Nephron (organoid): ENCODE measurements around the gene HOXC6.

Experiments used
- H3K27ac Mint-ChIP-seq, 3 experiments: 2 replicates each; pipeline ENCODE4 v1.8.0; 2020; ENCODE audit warnings: mixed read lengths in 3 of 3, mild to moderate bottlenecking in 2 of 3, moderate library complexity in 1 of 3
- H3K27me3 Mint-ChIP-seq: 2 replicates; pipeline ENCODE4 v1.8.0; 2021; ENCODE audit warnings: low read depth, mild to moderate bottlenecking, moderate library complexity, mixed read lengths
- H3K36me3 Mint-ChIP-seq: 2 replicates; pipeline ENCODE4 v1.8.0; 2020; ENCODE audit warnings: low read depth, mixed read lengths
- H3K4me1 Mint-ChIP-seq: 2 replicates; pipeline ENCODE4 v1.8.0; 2020; ENCODE audit warnings: mixed read lengths
- H3K4me3 Mint-ChIP-seq, 3 experiments: 2 replicates each; pipeline ENCODE4 v1.8.0; 2020; ENCODE audit warnings: mild to moderate bottlenecking in 3 of 3, mixed read lengths in 3 of 3, moderate library complexity in 2 of 3
- H3K9me3 Mint-ChIP-seq: 2 replicates; pipeline ENCODE4 v1.8.0; 2020; ENCODE audit warnings: mixed read lengths
- TF ChIP-seq, protein P1 (sequence below), 3 experiments: fragments of 200-600 bp; sonication (generic); IDR thresholded peaks; one replicate each; pipeline ENCODE4 v1.5.0; 2021; ENCODE audit warnings: antibody characterized with exemption in 3 of 3; ENCODE audit not compliant: unreplicated experiment in 3 of 3

The HOXC6 gene

DNA sequence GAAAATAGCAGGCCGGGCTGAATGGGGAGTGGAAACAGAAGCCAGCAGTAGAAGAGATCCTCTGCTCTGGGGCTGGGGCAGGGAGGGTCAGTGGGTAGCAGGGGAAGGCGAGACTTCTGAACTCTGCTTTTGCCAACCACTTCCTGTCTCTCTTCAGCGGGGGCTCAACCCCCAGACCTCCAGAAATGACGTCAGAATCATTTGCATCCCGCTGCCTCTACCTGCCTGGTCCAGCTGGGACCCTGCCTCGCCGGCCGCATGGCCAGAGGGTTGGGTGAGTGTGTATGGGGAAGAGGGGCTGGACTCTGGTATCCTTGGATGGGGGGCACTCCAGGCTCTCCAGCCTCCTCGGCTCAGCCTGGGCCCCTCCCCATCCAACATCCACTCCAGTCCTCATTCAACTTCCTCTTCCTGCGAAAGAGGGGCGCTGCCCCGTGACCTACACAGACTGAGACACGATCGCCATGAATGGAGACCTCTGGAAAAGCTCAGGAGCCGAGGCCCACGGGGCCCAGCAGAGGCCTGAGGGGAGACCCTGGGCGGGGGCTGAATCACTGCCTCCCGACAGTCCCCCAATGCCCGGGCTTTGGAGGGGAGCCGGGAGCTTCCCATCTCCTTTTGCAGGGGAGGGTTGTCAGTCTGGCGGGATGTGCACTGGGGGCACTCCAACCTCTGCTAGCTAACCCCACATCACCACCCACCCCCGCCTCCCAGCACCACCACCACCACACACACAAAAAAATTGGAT, 24.9 kb downstream of the HOXC6 start:
- peaks cover 30% of the 10 kb centered on the region for H3K27me3 Mint-ChIP-seq

DNA sequence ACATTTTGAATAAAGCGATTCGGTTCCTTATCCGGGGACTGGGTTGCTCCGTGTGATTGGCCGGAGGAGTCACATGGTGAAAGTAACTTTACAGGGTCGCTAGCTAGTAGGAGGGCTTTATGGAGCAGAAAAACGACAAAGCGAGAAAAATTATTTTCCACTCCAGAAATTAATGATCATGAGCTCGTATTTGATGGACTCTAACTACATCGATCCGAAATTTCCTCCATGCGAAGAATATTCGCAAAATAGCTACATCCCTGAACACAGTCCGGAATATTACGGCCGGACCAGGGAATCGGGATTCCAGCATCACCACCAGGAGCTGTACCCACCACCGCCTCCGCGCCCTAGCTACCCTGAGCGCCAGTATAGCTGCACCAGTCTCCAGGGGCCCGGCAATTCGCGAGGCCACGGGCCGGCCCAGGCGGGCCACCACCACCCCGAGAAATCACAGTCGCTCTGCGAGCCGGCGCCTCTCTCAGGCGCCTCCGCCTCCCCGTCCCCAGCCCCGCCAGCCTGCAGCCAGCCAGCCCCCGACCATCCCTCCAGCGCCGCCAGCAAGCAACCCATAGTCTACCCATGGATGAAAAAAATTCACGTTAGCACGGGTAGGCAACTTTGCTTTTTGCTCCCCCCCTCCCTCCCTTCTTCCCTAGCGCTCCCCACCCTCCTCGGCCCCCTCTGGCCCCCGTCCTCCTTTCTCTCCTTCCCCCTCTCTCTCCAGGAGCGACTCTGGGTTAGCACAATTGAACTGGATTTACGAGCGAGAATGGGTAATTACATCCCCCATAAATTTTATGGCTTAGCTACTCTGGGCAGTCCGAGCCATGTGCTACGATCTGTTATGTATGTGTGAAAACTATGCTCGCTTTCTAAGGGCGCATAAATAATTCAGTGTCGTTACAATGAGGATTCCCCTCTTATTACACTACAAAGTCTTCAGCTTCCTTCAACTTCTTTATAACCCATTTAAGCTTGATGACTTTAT, 25.8 kb downstream of the HOXC6 start, which contains the start of gene HOXC4:
Gene HOXC4 (plus strand): TSS at position 85 of the 991 bp plus-strand sequence. CDS start 88 bp downstream, at position 173.
- H3K9me3 Mint-ChIP-seq, result no peaks in the 10 kb centered on the region
- peak within 1 kb of the TSS; percentile 79 to 90 (median 86) for H3K27ac Mint-ChIP-seq
- H3K36me3 Mint-ChIP-seq, result peaks cover 32% of the 10 kb centered on the region
- TF ChIP-seq, protein P1, sequence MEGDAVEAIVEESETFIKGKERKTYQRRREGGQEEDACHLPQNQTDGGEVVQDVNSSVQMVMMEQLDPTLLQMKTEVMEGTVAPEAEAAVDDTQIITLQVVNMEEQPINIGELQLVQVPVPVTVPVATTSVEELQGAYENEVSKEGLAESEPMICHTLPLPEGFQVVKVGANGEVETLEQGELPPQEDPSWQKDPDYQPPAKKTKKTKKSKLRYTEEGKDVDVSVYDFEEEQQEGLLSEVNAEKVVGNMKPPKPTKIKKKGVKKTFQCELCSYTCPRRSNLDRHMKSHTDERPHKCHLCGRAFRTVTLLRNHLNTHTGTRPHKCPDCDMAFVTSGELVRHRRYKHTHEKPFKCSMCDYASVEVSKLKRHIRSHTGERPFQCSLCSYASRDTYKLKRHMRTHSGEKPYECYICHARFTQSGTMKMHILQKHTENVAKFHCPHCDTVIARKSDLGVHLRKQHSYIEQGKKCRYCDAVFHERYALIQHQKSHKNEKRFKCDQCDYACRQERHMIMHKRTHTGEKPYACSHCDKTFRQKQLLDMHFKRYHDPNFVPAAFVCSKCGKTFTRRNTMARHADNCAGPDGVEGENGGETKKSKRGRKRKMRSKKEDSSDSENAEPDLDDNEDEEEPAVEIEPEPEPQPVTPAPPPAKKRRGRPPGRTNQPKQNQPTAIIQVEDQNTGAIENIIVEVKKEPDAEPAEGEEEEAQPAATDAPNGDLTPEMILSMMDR (IDR thresholded peaks at IDR 0.05; ENCODE audit: unreplicated experiment in 3 of 3), result no peak
- peaks cover 91% of the 10 kb centered on the region for H3K4me1 Mint-ChIP-seq
- peaks cover 23% of the 10 kb centered on the region for H3K27me3 Mint-ChIP-seq
- H3K4me3 Mint-ChIP-seq, result peak within 1 kb of the TSS; percentile 79 to 86 (median 83)

More for the DNA sequence above, 24.9 kb downstream of the HOXC6 start:
- Mint-ChIP-seq H3K4me1 (peaks cover 91% of the 10 kb centered on the region), H3K4me3 (peak overlapping the region; percentile 79 to 86 (median 83)), H3K36me3 (peaks cover 28% of the 10 kb centered on the region), H3K9me3 (no peaks in the 10 kb centered on the region), H3K27ac (peak overlapping the region; percentile 79 to 90 (median 86))
- TF ChIP-seq, protein P1 (IDR thresholded peaks at IDR 0.05; ENCODE audit: unreplicated experiment in 3 of 3), result no peak

DNA sequence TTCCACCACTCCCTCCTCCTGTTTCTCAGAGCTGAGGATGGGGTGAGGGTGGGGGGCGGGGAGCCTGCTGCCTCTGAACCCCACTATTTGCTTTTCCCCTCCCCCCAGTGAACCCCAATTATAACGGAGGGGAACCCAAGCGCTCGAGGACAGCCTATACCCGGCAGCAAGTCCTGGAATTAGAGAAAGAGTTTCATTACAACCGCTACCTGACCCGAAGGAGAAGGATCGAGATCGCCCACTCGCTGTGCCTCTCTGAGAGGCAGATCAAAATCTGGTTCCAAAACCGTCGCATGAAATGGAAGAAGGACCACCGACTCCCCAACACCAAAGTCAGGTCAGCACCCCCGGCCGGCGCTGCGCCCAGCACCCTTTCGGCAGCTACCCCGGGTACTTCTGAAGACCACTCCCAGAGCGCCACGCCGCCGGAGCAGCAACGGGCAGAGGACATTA, 26.5 kb downstream of the HOXC6 start:
- TF ChIP-seq, protein P1 (IDR thresholded peaks at IDR 0.05; ENCODE audit: unreplicated experiment in 3 of 3), result no peak
- Mint-ChIP-seq H3K27ac (peak overlapping the region; percentile 73 to 90 (median 79)), H3K9me3 (no peaks in the 10 kb centered on the region), H3K4me3 (peak overlapping the region; percentile 79 to 86 (median 83)), H3K36me3 (peaks cover 27% of the 10 kb centered on the region), H3K4me1 (peaks cover 91% of the 10 kb centered on the region), H3K27me3 (peaks cover 20% of the 10 kb centered on the region)

DNA sequence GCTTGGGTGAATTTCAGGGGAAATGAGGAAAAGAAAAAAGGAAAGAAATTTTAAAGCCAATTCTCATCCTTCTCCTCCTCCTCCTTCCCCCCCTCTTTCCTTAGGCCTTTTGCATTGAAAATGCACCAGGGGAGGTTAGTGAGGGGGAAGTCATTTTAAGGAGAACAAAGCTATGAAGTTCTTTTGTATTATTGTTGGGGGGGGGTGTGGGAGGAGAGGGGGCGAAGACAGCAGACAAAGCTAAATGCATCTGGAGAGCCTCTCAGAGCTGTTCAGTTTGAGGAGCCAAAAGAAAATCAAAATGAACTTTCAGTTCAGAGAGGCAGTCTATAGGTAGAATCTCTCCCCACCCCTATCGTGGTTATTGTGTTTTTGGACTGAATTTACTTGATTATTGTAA, 27.3 kb downstream of the HOXC6 start:
- H3K27ac Mint-ChIP-seq, result peak overlapping the region; percentile 4 to 82 (median 50)
- H3K27me3 Mint-ChIP-seq, result peaks cover 21% of the 10 kb centered on the region
- no peaks in the 10 kb centered on the region for H3K9me3 Mint-ChIP-seq
- peak overlapping the region; percentile 43 to 68 (median 66) for H3K4me3 Mint-ChIP-seq
- TF ChIP-seq, protein P1 (IDR thresholded peaks at IDR 0.05; ENCODE audit: unreplicated experiment in 3 of 3), result no peak
- H3K36me3 Mint-ChIP-seq, result peaks cover 25% of the 10 kb centered on the region
- peaks cover 88% of the 10 kb centered on the region for H3K4me1 Mint-ChIP-seq

DNA sequence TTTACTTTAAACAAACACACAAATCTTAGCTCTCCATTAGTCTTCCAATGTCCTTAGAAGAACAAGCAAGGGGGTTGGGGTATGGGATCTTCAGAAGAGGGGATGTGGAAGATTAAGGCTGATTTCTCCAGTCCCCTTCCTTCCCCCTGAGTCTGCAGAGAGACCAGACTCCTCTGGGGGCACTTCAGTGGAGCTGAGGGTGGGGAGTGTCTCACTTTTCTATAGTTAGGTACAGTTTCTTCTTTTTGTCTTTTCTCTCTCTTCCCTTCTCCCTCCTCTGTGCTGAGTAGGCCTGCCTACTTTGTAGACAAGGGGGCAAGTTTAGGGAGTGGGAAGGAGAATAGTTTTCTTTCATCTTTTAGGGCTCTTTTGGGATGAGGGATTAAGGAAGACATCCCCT, 27.9 kb downstream of the HOXC6 start:
- Mint-ChIP-seq H3K36me3 (peaks cover 25% of the 10 kb centered on the region), H3K4me1 (peaks cover 88% of the 10 kb centered on the region), H3K27me3 (peaks cover 18% of the 10 kb centered on the region), H3K9me3 (no peaks in the 10 kb centered on the region), H3K27ac (peak overlapping the region; percentile 4 to 82 (median 50)), H3K4me3 (peak overlapping the region; percentile 43 to 68 (median 66))
- TF ChIP-seq, protein P1 (IDR thresholded peaks at IDR 0.05; ENCODE audit: unreplicated experiment in 3 of 3), result no peak
